ENCODE results near the gene PABPN1.

- TF ChIP-seq CTCF (IDR thresholded peaks at IDR 0.05; ENCODE audit: low read length) (no peak), EZH2 (IDR thresholded peaks at IDR 0.05; ENCODE audit: borderline replicate concordance, low read length) (no peak)
These were observed 34.3 kb upstream of the PABPN1 start for GRCh38 chr14:23286902-23287479.

Measured in OCI-LY1 (cell line).